Thymus (tissue), 11 donors: ENCODE measurements around the gene TMEM178B. TPM values are rescaled to one million over a fixed set of nuclear protein-coding genes. Genes with fewer than 3 reads are reported as not detected.
"Not testable (repeated sequence)": the region's sequence is repeated elsewhere in the genome, so short reads cannot be mapped to it uniquely, and the experiment has no call there.

Source experiments
- DNase-seq, 9 donors: peaks; one replicate each; pipeline ENCODE4 v3.0.0-alpha.2; 2013; ENCODE audit warnings: low spot score in 9 of 9, low read depth in 6 of 9, missing footprints in 1 of 9
- H3K27ac ChIP-seq, 2 donors: one replicate each; pipeline ENCODE4 v1.5.1; 2013; ENCODE audit warnings: control low read depth in 1 of 2, low read depth in 1 of 2, low read length in 1 of 2, mild to moderate bottlenecking in 1 of 2, moderate library complexity in 1 of 2
- H3K27me3 ChIP-seq, 2 donors: one replicate each; pipeline ENCODE4 v1.5.1; 2013; ENCODE audit warnings: low read length in 1 of 2; ENCODE audit not compliant: control insufficient read depth in 2 of 2, insufficient read depth in 1 of 2
- H3K36me3 ChIP-seq, 2 donors: one replicate each; pipeline ENCODE4 v1.5.1; 2013; ENCODE audit warnings: low read length in 1 of 2, mild to moderate bottlenecking in 1 of 2, moderate library complexity in 1 of 2; ENCODE audit not compliant: control insufficient read depth in 2 of 2, insufficient read depth in 2 of 2
- H3K4me1 ChIP-seq, 2 donors: one replicate each; pipeline ENCODE4 v1.5.1; 2013; ENCODE audit warnings: low read length in 2 of 2; ENCODE audit not compliant: control insufficient read depth in 2 of 2, insufficient read depth in 2 of 2
- H3K4me3 ChIP-seq, 2 donors: one replicate each; pipeline ENCODE4 v1.5.1; 2013; ENCODE audit warnings: low read length in 2 of 2, control low read depth in 1 of 2, mild to moderate bottlenecking in 1 of 2
- H3K9me3 ChIP-seq, 2 donors: one replicate each; pipeline ENCODE4 v1.5.1; 2013; ENCODE audit warnings: low read length in 1 of 2, mild to moderate bottlenecking in 1 of 2; ENCODE audit not compliant: control insufficient read depth in 2 of 2, insufficient read depth in 1 of 2
- WGBS: extraction: QIAGEN DNeasy Blood & Tissue Kit; methylation state at CpG from one replicate; pipeline ENCODE4 v1.1.7; 2013; 5-methylcytosine and 5-hydroxymethylcytosine counted together
- polyA plus RNA-seq: library from polyadenylated mRNA; stranded (reverse); fragments of 200-250 nt; gene quantifications from one replicate; pipeline ENCODE4 v1.2.3, GENCODE V29; 2013
- total RNA-seq: library from RNA; stranded (reverse); fragments of 120-200 nt; gene quantifications from one replicate; pipeline ENCODE4 v1.2.4, GENCODE V29; 2013
- donor health status: healthy.

The TMEM178B gene
- total and polyA plus RNA-seq, 2 donors = 0.68 to 2.0 TPM

DNA sequence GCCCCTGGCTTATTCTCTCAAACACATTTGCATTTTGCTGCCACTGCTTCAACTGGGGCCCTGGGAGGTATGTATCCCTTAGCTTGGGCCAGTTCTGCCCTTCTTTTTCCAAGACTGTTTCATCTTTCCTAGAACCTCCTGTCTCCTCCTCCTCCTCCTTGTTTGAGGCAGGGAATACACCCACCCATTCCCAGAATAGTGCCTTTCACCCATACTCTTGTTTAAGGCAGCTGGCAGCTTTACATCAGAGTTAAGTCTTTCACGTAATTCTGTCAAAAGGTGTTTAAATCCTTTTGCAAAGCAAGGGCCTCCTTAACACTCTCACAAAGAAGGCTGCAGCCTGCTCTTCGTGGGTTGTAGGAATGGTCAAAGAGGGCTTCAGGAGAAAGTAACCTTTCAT lies 326.5 kb downstream of the TMEM178B start:
- no peaks in the 10 kb centered on the region for H3K9me3 ChIP-seq
- DNase-seq = no peak
- no peaks in the 10 kb centered on the region for H3K4me1 ChIP-seq
- no peaks in the 10 kb centered on the region for H3K27me3 ChIP-seq
- H3K27ac ChIP-seq = no peak overlapping the region
- H3K36me3 ChIP-seq = no peaks in the 10 kb centered on the region
- WGBS = 88% methylated on average over 2 of the region's 2 CpGs
- no peak overlapping the region for H3K4me3 ChIP-seq

- no peak for DNase-seq
- H3K36me3 ChIP-seq = no peaks in the 10 kb centered on the region
- H3K27ac ChIP-seq = no peak overlapping the region
- H3K4me3 ChIP-seq = no peak overlapping the region
- H3K4me1 ChIP-seq = no peaks in the 10 kb centered on the region
- H3K27me3 ChIP-seq = no peaks in the 10 kb centered on the region
- no peaks in the 10 kb centered on the region for H3K9me3 ChIP-seq
- WGBS = 95% methylated on average over 9 of the region's 9 CpGs
These were observed 328.6 kb downstream of the TMEM178B start for GRCh38 chr7:141402277-141402996.

DNA sequence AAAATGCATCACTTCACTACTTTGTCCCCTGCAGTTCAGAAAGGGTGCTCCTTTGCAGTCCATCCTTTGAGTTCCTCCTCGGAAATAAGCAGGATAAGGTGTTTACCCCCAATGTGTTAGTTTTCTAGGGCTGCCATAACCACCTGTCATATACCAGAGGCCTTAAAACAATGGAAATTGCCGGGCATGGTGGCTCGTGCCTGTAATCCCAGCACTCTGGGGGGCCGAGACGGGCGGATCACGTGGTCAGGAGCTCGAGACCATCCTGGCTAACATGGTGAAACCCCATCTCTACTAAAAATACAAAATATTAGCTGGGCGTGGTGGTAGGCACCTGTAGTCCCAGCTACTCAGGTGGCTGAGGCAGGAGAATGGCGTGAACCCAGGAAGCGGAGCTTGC lies 330.0 kb downstream of the TMEM178B start:
- not testable (repeated sequence) for H3K4me1 ChIP-seq, DNase-seq, H3K4me3 ChIP-seq, H3K27ac ChIP-seq, H3K27me3 ChIP-seq, H3K36me3 ChIP-seq, H3K9me3 ChIP-seq
- 96% methylated on average over 11 of the region's 11 CpGs for WGBS

- Histone ChIP-seq H3K27me3 (peaks cover 0 to 5% of the 10 kb centered on the region in 2 donors), H3K36me3 (no peaks in the 10 kb centered on the region), H3K27ac (no peak overlapping the region), H3K9me3 (no peaks in the 10 kb centered on the region), H3K4me1 (no peaks in the 10 kb centered on the region), H3K4me3 (no peak overlapping the region)
- no peak for DNase-seq
These were observed 332.5 kb downstream of the TMEM178B start for GRCh38 chr7:141406347-141406746.

GRCh38 chr7:141407893-141408292 lies 334.0 kb downstream of the TMEM178B start:
- DNase-seq = no peak
- no peaks in the 10 kb centered on the region for H3K36me3 ChIP-seq
- WGBS = 90% methylated on average over 3 of the region's 3 CpGs
- no peaks in the 10 kb centered on the region for H3K9me3 ChIP-seq
- no peak overlapping the region for H3K27ac ChIP-seq
- H3K4me3 ChIP-seq = no peak overlapping the region
- H3K27me3 ChIP-seq = peaks cover 0 to 5% of the 10 kb centered on the region in 2 donors
- no peaks in the 10 kb centered on the region for H3K4me1 ChIP-seq

DNA sequence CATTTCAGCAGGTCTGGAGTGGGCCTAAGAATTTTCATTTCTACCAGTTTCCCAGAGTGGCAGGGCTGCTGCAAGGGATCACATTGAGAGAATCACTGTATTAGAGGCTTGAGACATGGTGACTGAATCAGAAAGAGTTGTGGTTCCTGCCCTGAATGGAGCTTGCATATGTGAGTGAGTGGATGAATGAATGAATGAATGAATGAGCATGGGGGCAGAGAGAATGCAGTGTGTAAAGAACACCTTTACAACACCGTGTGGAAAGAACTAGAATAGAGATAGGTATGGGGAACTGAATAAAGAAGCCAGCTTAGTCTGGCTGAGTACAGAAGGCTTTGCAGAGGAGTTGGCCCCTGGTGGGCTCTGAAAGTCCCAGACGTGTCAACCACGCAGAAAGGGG lies 334.6 kb downstream of the TMEM178B start:
- 70% methylated on average over 3 of the region's 3 CpGs for WGBS
- H3K4me1 ChIP-seq = no peaks in the 10 kb centered on the region

GRCh38 chr7:141409219-141409618 lies 335.4 kb downstream of the TMEM178B start:
- H3K36me3 ChIP-seq = no peaks in the 10 kb centered on the region
- WGBS = 86% methylated on average over 1 of the region's 1 CpG
- peaks cover 0 to 5% of the 10 kb centered on the region in 2 donors for H3K27me3 ChIP-seq
- H3K4me3 ChIP-seq = no peak overlapping the region
- H3K4me1 ChIP-seq = no peaks in the 10 kb centered on the region
- no peaks in the 10 kb centered on the region for H3K9me3 ChIP-seq
- no peak overlapping the region for H3K27ac ChIP-seq
- no peak for DNase-seq

More for the DNA sequence above, 334.6 kb downstream of the TMEM178B start:
- no peak for DNase-seq
- Histone ChIP-seq H3K4me3 (no peak overlapping the region), H3K27ac (no peak overlapping the region), H3K36me3 (no peaks in the 10 kb centered on the region), H3K9me3 (no peaks in the 10 kb centered on the region), H3K27me3 (peaks cover 0 to 5% of the 10 kb centered on the region in 2 donors)

GRCh38 chr7:141409801-141410329 lies 336.0 kb downstream of the TMEM178B start:
- peaks cover 0 to 5% of the 10 kb centered on the region in 2 donors for H3K27me3 ChIP-seq
- H3K9me3 ChIP-seq = no peaks in the 10 kb centered on the region
- WGBS = 42% methylated on average over 10 of the region's 10 CpGs
- DNase-seq = no peak
- no peaks in the 10 kb centered on the region for H3K4me1 ChIP-seq
- no peak overlapping the region for H3K4me3 ChIP-seq
- H3K27ac ChIP-seq = no peak overlapping the region
- H3K36me3 ChIP-seq = no peaks in the 10 kb centered on the region

DNA sequence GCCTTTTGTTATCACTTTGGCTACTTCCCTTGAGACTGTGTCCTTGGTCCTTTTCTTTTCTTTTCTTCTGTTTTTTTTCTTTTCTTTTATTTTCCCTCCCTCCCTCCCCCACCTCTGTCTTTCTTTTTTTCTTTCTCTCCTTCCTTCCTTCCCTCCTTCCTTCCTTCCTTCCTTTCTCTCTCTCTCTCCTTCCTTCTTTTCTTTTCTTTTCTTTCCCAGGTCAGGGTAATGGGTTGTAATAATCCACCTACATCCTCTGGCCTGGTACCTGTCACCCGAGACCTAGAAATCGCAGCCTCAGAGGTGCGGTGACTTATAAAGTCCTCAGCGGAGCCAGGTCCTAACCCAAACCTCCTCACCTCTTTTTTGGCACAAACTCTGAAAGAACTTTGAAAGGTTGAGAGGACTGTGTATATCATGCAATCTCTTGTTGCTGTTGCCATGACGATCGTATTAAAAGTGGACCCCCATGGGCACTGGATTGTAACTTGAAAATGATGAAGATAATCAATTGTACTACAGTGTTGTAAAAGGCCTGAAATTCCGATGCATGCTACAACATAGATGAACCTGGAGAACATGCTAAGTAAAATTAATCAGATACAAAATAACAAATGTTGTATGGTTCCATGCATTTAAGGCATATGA lies 336.6 kb downstream of the TMEM178B start:
- Histone ChIP-seq H3K27ac (no peak overlapping the region), H3K4me1 (no peaks in the 10 kb centered on the region), H3K27me3 (peaks cover 0 to 5% of the 10 kb centered on the region in 2 donors), H3K9me3 (no peaks in the 10 kb centered on the region), H3K36me3 (no peaks in the 10 kb centered on the region), H3K4me3 (no peak overlapping the region)
- 86% methylated on average over 7 of the region's 7 CpGs for WGBS
- no peak for DNase-seq
